HG03139 (cell line): ENCODE measurements around the gene FBXL16.

Source experiments
- ATAC-seq: cut with Tn5 transposase; IDR thresholded peaks from one replicate; pipeline ENCODE4 v1.9.1; 2021; ENCODE audit not compliant: unreplicated experiment

The FBXL16 gene

DNA sequence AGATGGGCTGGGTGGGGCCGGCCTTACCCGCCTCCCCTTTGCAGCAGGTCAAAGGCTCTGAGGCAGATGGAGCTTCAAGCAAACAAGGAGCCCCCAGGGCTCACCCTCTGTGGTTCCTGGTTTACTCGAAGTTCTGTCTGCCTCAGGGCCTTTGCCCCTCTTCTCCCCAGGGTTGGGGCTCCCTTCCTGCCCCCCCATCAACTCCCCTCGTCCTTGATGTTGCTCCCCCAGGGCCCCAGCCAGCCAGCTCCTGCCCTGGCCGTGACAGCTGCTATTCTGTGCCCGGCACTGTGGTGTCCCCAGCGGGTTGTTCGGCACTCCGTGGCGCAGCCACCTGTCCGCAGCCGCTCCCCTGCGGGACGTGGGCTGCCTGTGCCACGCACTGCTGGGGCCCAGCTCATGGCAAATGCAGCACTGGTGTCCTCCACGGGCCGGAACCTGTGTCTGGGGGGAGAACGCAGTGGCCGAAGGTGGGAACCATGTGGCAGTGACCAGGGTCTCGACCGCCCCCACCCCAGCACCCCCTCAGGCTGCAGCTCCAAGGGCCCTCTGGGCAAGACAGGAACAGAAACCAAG is 5.0 kb upstream of the FBXL16 start:
- ATAC-seq: no peak

DNA sequence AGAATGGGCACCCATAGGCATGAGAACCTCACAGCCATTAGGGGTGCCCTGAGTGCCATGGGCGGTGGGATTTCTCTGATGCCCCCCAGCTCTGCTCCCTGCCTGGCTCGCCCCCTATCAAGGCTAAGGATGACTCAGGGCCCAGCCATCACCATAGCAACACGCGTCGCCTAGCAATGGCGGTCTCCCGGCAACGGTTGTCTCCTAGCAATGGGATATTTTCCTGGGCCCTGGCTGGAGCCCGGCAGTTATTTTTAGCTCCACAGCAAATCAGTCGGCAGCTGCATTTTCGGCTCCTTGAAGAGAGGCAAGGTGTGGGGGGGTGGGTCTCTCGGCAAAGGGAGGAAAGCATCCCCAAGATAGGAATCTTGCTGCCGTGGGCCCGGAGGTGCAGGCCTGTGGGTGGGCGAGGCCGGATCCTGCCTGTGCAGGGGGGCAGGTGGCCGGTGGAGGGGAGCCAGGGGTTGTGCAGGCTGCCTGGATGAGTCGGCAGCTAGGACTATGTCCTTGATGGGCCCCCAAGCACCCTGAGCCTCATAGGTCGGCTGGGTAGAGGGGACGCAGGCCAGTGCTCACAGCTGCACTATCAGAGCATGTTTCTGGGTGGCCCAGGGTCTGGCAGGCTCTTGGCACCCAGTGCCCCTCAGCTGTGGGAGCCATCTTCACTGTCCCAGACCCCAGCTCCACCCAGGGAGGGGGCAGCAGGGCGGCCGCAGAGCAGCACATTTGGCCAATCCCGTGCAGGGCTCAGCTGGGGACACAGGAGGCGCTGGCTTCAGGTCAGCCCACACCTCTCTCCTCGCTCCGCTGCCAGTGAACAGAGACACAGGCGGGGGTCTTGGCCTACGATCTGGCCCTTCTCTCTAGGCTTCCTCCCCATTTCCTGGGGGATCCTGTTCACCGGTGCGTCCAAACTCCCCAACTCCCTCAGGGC is 4.2 kb upstream of the FBXL16 start:
- ATAC-seq: no peak

DNA sequence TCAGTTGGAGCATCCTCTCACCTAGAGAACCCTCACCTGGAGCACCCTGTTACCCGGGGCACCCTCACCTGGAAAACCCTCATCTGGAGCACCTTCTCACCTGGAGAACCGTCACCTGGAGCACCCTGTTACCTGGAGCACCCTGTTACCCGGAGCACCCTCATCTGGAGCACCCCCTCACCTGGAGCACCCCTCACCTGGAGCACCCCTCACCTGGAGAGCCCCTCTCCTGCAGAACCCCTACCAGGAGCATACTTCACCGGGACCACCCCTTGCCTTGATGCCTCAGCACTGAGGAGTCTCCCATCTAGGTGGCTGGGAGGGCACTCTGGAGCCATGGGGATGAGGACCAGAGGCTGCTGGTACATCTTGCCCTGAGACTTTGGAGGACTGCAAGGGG is 3.4 kb upstream of the FBXL16 start:
- no peak for ATAC-seq

DNA sequence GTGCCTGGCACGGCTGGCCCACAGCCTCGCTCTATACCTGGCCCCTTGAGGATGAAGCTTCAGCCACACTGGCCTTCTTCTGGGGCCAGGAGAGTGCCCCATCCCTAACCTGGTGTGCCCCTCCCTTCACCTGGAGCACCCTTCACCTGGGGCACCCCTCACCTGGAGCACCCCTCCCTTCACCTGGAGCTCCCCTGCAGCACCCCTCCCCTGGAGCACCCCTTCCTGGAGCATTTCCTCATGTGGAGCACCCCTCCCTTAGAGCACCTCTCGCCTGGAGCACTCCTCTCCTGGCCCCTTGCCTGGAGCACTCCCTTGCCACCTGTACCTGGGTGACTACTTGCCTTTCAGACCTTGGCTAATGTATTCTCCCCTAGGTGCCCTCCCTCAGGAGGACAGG is 2.4 kb upstream of the FBXL16 start:
- no peak for ATAC-seq

DNA sequence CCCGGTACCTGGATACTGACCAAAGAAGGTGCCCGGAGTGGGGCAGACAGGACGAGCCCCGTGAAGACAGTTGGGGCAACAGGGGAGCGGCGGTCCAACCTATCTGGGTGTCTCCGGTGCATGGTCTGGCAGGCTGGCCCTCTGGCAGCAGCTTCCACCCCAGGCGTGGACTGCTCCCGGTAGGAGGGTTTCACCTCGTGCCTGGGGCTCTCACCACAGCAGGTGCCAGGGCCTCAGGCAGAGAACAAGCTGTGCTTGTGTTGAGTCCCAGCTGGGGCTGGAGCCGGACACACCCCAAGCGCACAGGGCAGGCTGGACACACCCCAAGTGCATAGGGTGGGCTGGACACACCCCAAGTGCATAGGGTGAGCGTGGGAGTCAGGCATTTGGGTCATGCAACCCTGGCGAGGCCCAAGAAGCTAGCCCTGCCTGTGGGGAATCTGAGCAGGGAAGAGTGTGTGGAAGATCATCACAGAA is 1.5 kb upstream of the FBXL16 start:
- no peak for ATAC-seq

DNA sequence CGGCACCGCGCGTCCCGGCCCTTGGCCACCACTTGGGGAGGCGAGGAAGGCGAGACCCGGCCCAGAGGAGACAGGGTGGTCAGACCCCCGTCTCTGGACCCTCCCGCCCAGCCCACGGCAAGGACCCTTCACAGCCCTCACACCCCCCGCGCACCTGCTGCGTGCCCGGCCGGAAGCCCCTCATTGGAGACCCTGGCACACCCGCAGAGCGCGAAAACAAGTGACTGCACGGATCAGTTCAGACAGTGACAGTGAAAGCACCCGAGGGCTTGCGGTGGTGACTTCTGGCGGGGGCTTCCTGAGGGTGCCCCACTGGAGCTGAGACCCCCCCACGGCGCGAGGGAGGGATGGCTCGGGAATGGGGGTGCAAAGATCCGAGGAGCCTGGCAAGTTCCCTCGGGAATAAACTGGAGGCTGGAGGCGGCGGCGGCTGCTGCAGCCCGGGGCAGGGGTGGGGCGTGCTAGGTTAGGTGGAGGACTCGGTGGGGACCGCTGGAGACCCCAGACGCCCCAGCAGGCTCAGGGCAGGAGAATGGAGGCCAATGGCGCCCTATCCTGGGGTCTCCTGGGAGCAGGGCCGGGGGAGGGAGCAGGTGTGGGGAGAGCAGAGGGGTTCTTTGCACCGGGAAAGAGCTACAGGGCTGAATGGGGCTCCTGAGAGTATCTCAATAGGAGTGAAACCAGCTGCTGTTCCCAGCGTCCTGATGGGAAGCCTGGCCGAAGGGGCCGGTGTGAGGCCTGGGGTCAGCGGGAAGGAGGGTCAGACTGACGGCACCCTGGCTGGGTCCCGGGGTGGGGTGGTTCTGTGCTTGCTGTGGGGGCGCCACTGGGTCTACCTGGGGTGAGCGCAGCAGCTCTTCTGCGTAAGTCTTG is 824 bp upstream of the FBXL16 start:
- ATAC-seq: no peak

DNA sequence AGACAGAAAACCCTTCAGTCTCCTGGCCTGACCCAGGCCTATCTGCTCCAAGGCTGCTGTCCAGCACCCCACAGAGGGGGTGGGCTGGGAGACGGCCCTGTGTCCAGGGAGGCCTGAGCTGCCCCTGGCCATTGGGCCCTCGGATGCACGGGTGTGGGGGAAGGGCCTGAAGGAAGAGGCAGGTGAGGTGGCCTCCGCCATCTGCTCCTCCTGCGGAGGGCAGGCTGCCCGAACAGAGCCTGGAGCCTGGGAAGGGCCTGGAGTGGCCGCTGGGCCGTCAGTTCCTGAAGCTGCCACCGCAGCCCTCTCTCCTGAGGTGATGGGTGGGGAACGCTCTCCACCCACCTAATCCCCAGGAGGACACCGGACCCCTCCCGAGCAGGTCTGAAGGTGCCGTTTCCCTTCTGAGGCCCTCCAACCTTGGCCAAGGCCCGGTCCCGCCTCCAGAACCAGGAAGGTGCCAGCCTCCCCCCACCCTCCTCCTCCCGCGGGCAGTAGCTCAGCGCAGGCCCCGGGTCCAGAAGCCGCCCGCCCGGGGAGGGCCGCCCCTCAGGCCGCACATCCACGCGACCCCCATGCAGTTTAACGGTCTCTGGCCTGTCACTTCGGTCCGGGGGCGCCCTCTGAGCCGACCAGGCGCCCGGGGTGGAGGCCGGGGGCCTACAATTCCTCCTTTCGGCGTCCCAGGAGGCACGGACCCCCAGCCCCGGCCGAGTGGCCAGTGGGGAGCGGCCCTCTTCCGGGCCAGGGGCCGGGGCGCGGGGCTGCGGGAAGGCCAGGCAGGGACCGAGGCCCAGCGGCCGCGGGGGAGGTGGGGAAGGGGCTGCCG is 835 bp downstream of the FBXL16 start:
- no peak for ATAC-seq

DNA sequence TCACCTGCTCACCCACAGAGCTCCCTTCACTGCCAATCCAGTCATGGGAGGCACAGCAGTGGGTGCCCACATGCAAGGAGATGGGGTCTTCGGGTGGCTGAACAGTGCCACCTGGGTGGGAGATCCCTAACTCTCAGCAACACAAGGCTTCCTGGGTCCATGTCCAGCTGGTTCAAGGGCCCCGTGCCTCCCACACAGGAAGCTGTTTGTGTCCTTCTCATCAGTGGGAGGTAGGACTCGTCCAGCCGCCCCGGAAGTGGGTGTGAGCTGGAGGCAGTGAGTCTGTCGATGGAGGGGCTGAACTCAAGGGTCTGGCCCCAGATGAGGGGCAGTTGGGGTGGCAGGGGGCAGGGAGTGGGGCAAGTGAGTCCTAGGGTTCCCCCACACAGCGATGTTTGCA is 1.6 kb downstream of the FBXL16 start:
- ATAC-seq: no peak

DNA sequence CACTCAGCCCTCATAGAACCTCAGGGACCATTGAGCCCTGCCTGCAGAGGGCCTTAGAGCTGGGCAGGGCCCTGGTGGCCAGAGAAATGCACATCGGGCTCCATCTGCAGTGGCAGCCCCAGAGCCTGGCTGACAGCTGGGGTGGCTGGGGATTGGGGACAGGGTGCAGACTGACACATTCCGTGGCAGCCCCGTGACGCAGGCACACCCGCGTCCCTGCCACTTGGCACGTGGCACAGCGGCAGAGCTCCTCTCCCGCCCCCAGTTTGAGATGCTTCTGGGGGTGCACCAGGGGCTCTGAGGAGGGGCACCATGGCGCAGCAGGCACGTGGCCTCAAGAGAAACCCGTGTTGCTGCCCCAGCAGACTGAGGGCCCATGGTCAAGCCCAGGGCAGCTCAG is 2.2 kb downstream of the FBXL16 start:
- no peak for ATAC-seq

DNA sequence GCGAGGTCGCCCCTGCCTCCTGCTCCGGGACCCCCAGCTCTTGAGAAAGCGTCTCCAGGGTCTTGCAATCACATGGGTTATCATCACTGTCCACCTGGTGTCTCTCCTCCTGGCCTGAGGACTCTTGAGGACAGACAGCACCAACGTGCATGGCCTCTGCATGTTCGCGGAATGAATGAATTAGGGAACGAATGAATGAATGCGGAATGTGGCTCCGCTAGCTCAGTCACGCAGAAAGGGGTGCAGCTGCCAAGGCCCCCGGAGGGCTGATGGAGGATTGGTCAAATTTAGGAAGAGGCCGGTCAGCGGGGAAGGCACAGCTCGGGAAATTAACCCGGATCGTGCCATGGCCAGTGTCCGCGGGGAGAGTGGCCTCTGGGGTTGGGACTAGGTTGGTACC is 3.3 kb downstream of the FBXL16 start:
- ATAC-seq: no peak

DNA sequence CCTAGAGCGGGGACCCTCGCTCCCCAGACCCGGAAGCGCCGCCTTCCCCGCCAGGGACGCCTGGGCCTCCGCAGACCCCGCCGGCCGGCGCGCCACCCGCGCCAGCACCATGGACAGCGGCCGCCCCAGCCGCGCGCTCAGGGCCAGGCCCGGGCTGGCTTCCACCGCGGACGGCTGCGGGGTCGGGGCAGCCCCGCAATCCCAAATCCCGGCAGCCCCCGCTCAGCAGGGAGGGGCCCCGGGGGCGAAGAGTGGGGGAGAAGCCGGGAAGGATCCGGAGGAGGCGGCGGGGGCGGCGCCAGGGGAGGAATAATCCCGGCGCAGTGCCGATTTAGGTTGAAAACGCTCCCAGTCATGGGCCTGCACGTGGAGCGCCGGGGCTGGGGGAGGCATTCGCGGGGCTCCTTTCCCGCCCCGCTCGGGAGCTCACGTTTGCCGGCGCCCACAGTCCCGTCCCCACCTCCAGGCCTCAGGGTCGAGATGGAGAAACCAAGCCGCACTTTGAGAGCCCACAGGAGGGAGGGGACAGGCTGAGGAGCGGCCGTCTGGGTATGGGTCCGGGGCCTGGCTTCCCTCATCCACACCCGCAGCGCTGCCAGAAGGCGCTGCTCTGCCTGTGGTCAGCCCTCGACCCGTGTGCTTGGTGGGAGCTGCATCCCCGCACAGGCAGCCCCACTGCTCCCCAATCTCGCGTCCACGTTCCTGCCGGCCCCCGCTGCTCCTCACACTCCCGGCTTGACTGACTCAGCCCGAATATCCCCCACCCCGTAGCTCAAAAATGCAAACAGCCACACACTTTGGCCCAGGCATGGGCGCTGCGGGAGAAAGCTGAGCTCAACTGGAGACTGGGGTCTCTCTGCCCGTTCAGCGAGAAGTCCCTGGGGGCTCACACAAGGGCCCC is 4.7 kb downstream of the FBXL16 start:
- no peak for ATAC-seq

DNA sequence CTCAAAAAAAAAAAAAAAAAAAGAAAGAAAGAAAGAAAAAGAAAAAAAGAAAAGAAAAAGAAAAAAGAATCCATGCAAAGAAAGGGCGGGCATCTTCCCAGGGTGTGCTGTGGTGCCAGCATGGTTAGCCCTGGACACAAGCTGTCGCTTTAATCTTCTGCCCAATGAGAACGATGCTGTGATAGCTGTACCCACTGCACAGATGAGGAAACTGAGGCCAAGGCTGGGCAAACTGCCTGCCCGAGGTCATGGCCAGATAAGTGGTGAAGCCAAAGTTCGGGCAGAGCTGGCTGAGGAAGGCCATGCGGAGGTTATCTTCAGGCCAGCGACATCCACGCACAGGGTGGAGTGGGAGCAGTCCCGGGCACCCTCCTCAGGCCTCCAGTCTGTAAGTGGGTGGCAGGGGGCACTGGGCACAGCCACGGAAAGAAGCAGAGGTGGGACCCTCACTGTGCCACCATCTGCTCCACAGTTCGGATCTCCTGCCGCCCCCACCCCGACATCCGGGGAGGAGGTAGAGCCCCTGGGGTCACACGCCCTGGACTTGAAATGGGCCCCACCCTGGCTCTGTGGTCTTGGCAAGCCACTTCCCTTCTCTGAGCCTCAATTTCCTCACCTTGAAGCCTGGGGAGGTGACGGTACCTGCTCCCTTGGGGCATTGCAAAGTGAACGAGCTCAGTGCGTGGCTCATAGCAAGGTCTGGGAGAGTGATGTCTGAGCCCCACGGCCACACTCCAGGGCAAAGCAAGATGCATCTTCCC is 6.5 kb downstream of the FBXL16 start:
- no peak for ATAC-seq

DNA sequence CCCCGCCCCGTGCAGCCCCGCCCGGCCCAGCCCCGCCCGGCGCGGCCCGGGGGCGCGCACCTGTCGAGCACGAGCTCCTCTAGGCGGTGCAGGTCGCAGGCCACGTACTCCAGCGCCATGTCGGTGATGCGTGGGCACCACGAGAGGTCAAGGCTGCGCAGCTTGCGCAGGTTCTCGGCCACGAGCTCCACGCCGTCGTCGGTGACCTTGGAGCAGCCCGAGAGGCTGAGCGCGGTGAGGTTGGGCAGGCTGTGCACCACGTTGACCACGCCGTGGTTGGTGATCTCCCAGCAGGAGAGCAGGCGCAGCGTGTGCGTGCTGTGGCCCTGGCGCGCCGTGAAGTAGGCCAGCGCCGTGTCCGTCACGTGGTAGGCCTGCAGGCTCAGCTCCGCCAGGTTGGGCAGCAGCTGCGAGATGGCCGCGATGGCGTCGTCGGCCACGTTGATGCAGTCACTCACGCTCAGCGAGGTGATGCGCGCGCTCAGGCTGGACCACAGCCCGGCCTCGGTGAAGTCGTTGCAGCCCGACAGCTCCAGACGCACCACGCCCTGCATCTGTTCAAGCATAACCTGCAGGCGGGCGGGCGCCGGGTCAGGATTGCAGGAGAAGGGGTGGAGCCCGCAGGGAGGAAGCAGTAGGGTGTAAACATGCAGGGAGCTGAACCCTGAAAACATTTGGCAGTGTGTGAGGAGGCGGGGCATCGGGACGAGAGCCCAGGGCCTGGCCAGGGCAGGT is 10.1 kb downstream of the FBXL16 start:
- ATAC-seq: no peak

DNA sequence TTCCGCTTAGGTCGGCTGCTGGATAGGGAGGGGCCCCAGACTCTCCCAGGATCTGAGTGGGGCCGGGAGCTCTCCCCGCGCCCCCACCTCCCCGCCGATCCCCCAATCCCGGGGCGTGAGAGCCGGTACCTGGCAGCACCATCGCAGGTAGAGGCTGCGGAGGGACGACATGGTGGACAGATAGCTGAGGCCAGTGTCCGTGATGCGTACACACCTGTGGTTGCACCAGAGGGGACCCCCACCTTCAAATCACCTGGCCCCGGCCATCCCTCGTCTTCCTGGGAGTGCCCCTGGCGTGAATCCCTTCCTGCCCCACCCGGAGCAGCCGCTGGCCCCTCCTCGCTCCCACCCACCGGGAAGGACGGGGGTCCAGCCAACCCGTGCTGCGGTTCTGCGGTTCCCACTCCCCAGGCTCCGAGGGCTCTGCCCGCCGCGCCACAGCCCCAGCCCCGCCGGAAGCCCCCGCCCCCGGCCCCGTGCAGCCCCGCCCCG is 10.7 kb downstream of the FBXL16 start:
- ATAC-seq: no peak

DNA sequence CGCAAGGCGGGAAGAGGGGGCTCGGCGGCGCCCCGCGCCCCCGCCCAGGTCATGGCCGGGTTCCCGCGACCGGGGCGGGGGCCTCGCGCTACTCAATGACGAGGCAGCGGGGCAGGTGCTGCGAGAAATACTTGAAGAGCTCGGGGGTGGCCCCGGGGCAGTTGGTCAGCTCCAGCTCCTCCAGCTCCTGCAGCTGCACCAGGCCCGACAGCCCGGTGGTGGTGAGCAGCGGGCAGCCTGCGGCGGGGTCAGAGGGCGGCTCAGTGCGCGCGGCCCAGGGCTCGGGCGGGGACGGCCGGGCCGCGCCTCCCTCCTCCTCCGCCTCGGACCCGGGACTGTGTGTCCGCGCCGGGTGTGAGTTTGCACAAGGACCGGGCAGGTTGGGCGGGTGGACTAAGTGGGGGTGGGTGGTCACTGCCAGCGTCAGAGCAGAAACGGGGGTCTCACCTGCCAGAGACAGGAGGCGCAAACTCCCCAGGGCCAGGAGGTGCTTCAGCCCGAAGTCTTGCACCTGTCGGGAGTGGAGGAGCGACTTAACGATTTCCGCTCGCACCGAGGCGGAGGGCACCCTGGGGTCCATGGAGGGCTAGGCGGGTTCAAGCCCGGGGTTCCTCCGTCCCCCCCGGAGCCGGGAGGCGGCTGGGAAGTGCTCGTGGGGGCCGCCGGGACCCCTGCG is 11.3 kb downstream of the FBXL16 start:
- ATAC-seq: no peak

DNA sequence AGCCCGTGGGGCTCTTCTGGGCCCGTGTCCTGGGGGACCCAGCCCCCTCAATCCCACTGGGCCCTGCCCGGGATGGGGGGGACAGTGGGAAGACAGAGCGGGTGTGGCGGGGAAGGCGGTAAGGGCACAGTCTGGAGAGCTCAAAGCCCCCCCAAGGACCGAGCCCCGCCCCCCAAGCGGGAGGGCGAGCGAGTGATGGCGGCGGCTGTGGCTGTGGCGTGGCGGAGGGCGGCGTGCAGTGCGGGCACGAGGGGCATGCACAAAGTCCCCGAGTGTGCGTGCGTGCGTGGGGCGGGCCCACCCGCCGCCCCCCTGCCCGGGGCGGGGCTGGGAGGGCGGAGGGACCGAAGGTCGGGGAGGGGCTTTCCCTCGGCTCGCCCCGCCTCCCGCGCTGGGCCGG is 11.8 kb downstream of the FBXL16 start:
- no peak for ATAC-seq

DNA sequence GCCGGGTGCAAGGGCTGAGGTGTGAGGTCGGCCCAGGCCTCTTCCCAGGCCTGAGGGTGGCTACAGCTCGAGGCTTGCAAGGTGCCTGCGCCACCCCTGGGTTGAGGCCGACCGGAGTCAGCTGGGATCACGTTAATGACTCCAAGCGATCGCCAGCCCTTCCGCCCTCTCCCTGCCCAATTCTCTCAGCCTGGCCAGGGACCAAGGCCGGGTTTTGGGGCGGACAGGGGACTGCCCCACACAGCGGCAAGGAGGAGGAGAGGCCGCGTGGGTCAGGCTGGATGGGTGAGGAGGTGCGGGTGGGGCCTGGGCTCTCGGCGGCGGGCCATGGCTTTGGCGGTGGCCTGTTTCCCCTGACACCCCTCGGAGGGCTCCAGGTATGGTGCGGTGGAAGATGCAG is 12.2 kb downstream of the FBXL16 start:
- no peak for ATAC-seq
